Peyer's patch (tissue), 4 donors: ENCODE data around the gene KMT2D. TPM values are rescaled to one million over a fixed set of nuclear protein-coding genes. Genes with fewer than 3 reads are reported as not detected.

Source experiments
- DNase-seq, 3 donors: peaks; one replicate each; pipeline ENCODE4 v3.0.0-alpha.2; 2017 to 2019
- H3K27ac ChIP-seq, 4 donors: fragments of 200-600 bp; sonication (generic); one replicate each; pipeline ENCODE4 v1.5.1; 2016 to 2019
- H3K27me3 ChIP-seq, 2 donors: fragments of 200-600 bp; sonication (generic); one replicate each; pipeline ENCODE4 v1.5.1; 2019
- H3K36me3 ChIP-seq, 3 donors: fragments of 200-600 bp; sonication (generic); one replicate each; pipeline ENCODE4 v1.5.1; 2016 to 2019
- H3K4me1 ChIP-seq, 4 donors: fragments of 200-600 bp; sonication (generic); one replicate each; pipeline ENCODE4 v1.5.1; 2016 to 2019
- H3K4me3 ChIP-seq, 4 donors: fragments of 200-600 bp; sonication (generic); 1 replicate in 3 of 4; 2 replicates in 1 of 4; pipeline ENCODE4 v1.5.1; 2016 to 2019; ENCODE audit warnings: mild to moderate bottlenecking in 1 of 4
- H3K9me3 ChIP-seq, 4 donors: fragments of 200-600 bp; sonication (generic); one replicate each; pipeline ENCODE4 v1.5.1; 2016 to 2019; ENCODE audit warnings: mild to moderate bottlenecking in 1 of 4
- CTCF ChIP-seq, 6 experiments: fragments of 450-650 bp in 4 of 6; fragments of 200-600 bp in 2 of 6; sonication (generic) in 1 of 6; IDR thresholded peaks; one replicate each; pipeline ENCODE4 v1.5.1; 2017 to 2019; ENCODE audit warnings: antibody characterized with exemption in 6 of 6, mild to moderate bottlenecking in 3 of 6, moderate library complexity in 1 of 6
- POLR2A ChIP-seq, 2 donors: fragments of 450-650 bp; IDR thresholded peaks; one replicate each; pipeline ENCODE4 v1.5.1; 2017; ENCODE audit warnings: antibody characterized with exemption in 2 of 2, mild to moderate bottlenecking in 2 of 2, moderate library complexity in 2 of 2
- total RNA-seq, 4 donors: library from RNA; depleted of rRNA; stranded (reverse); fragments of >200 nt; gene quantifications; one replicate each; pipeline ENCODE4 v1.1.0, GENCODE V29; 2016

The KMT2D gene
- total RNA-seq, 4 donors from 2014 or later: 126 to 161 (median 146) TPM

GRCh38 chr12:49091056-49091835 lies 30.7 kb upstream of the KMT2D start:
- Histone ChIP-seq H3K36me3 (no peaks in the 10 kb centered on the region), H3K27ac (no peak overlapping the region), H3K27me3 (peaks cover 0 to 49% of the 10 kb centered on the region in 2 donors), H3K9me3 (no peaks in the 10 kb centered on the region), H3K4me3 (peak overlapping the region in 1 of 4 donors; percentile 23), H3K4me1 (peaks cover 0 to 53% (median 19%) of the 10 kb centered on the region in 4 donors)
- DNase-seq: no peak
- TF ChIP-seq CTCF (IDR thresholded peaks at IDR 0.05): no peak
- TF ChIP-seq POLR2A (IDR thresholded peaks at IDR 0.05): no peak

DNA sequence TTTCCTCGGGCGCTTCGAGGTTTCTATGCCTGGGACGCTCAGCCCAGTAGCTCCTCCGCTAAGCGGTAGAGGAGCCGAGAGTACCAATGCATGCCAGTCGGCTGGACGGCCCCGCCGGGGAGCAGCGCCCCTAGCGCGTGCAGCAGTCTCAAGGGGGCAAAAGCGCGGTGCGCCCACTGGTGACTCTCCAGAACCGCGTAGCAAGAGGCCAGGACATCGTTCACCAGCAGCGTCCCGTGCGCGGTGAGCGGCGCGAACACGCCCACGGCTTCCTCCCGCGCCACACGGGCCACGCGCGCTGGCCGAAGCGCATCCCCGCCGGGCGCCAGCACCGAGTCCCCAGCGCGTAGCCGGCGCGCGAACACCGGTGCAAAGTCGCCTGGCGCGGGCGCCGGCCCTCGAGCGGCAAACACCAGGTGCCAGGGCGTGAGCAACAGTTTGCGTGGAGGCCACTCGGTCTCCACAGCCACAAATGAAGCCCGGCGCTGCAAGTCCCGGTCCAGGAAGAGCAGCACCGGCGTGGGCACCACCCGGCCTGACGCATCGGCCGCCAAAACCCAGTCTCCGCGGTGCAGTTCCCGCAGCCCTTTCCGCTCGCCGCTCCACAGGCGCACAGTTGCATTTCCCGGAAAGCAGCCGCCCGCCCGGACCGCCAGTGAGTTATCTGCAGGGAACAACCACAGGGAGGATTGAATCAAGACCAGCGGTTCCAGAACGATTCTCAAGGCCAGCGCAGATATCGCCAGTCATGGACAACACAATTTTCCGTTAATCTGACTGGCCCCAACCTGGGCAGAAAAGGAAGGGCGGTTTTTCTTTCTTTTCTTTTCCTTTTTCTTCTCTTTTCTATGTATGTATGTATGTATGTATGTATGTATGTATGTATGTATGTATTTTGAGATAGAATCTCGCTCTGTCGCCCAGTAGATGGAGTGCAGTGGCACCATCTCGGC lies 29.5 kb upstream of the KMT2D start:
- Histone ChIP-seq H3K27ac (no peak overlapping the region), H3K9me3 (no peaks in the 10 kb centered on the region), H3K27me3 (peaks cover 0 to 49% of the 10 kb centered on the region in 2 donors), H3K4me1 (peaks cover 0 to 53% (median 19%) of the 10 kb centered on the region in 4 donors), H3K4me3 (peak overlapping the region in 3 of 4 donors; percentile 33 to 45 (median 40)), H3K36me3 (no peaks in the 10 kb centered on the region)
- peak in 1 of 3 donors; percentile 58 for DNase-seq
- TF ChIP-seq POLR2A (IDR thresholded peaks at IDR 0.05) (no peak), CTCF (IDR thresholded peaks at IDR 0.05) (no peak)

DNA sequence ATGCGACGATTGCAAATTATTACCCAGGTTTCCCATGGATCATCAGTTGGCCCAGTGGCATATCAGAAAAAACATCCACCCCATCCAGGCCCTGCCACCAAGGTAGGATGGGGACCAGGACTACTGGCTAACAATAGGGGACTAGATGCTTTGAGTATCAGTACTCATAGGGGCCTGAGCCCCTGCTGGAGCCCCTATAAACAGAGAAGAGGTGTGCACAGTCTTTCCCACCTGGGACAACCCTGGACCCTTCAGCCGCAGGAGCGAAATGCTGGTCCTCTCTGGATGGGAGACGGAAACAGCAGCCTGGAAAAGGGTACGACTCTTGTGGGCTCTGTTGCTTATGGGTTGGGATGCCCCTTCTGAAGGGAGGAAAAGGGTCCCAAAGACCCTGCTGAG lies 28.3 kb upstream of the KMT2D start:
- Histone ChIP-seq H3K9me3 (no peaks in the 10 kb centered on the region), H3K4me1 (peaks cover 0 to 43% (median 19%) of the 10 kb centered on the region in 4 donors), H3K27me3 (peaks cover 0 to 43% of the 10 kb centered on the region in 2 donors), H3K36me3 (no peaks in the 10 kb centered on the region), H3K4me3 (no peak overlapping the region), H3K27ac (no peak overlapping the region)
- DNase-seq: no peak
- TF ChIP-seq CTCF (IDR thresholded peaks at IDR 0.05) (no peak), POLR2A (IDR thresholded peaks at IDR 0.05) (no peak)

GRCh38 chr12:49088150-49088931 lies 27.7 kb upstream of the KMT2D start:
- peaks cover 0 to 37% of the 10 kb centered on the region in 2 donors for H3K27me3 ChIP-seq
- H3K27ac ChIP-seq: no peak overlapping the region
- H3K36me3 ChIP-seq: no peaks in the 10 kb centered on the region
- no peaks in the 10 kb centered on the region for H3K9me3 ChIP-seq
- no peak for TF ChIP-seq POLR2A (IDR thresholded peaks at IDR 0.05)
- peak; percentile 68 to 92 (median 82) for TF ChIP-seq CTCF (IDR thresholded peaks at IDR 0.05)
- peak overlapping the region in 1 of 4 donors; percentile 1 for H3K4me3 ChIP-seq
- peak; percentile 50 to 79 (median 71) for DNase-seq
- H3K4me1 ChIP-seq: peaks cover 0 to 37% (median 19%) of the 10 kb centered on the region in 4 donors

GRCh38 chr12:49086116-49086515 lies 25.5 kb upstream of the KMT2D start:
- H3K9me3 ChIP-seq: no peaks in the 10 kb centered on the region
- TF ChIP-seq CTCF (IDR thresholded peaks at IDR 0.05): no peak
- no peak for TF ChIP-seq POLR2A (IDR thresholded peaks at IDR 0.05)
- no peak overlapping the region for H3K27ac ChIP-seq
- peaks cover 0 to 17% of the 10 kb centered on the region in 2 donors for H3K27me3 ChIP-seq
- H3K36me3 ChIP-seq: no peaks in the 10 kb centered on the region
- H3K4me3 ChIP-seq: no peak overlapping the region
- DNase-seq: no peak
- peaks cover 0 to 26% (median 16%) of the 10 kb centered on the region in 4 donors for H3K4me1 ChIP-seq
